Breast epithelium (tissue), 3 donors: ENCODE results near the gene STAC3.

ENCODE experiments used
- POLR2AphosphoS5 ChIP-seq, 3 donors: sonication (generic); formaldehyde crosslinking; IDR thresholded peaks; one replicate each; pipeline ENCODE4 v1.6.1; 2017; ENCODE audit warnings: antibody characterized with exemption in 3 of 3
- TF ChIP-seq, protein P1 (sequence below), 3 donors: fragments of 450-650 bp; IDR thresholded peaks; one replicate each; pipeline ENCODE4 v1.5.1; 2016 to 2017; ENCODE audit warnings: antibody characterized with exemption in 3 of 3, mild to moderate bottlenecking in 3 of 3, moderate library complexity in 3 of 3

- TF ChIP-seq POLR2AphosphoS5 (IDR thresholded peaks at IDR 0.05) = no peak
- TF ChIP-seq, protein P1, sequence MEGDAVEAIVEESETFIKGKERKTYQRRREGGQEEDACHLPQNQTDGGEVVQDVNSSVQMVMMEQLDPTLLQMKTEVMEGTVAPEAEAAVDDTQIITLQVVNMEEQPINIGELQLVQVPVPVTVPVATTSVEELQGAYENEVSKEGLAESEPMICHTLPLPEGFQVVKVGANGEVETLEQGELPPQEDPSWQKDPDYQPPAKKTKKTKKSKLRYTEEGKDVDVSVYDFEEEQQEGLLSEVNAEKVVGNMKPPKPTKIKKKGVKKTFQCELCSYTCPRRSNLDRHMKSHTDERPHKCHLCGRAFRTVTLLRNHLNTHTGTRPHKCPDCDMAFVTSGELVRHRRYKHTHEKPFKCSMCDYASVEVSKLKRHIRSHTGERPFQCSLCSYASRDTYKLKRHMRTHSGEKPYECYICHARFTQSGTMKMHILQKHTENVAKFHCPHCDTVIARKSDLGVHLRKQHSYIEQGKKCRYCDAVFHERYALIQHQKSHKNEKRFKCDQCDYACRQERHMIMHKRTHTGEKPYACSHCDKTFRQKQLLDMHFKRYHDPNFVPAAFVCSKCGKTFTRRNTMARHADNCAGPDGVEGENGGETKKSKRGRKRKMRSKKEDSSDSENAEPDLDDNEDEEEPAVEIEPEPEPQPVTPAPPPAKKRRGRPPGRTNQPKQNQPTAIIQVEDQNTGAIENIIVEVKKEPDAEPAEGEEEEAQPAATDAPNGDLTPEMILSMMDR (IDR thresholded peaks at IDR 0.05) = no peak
Observed at GRCh38 chr12:57224973-57225679, 25.9 kb downstream of the STAC3 start.
